GM10248 (cell line): ENCODE data around the gene NCOA3.

Experiments
- CTCF ChIA-PET: fragments of 300-600 bp; sonication (Branson Sonifier 250); formaldehyde crosslinking; extraction: SDS; loops from one replicate; lab custom pipeline; 2021; ENCODE audit warnings: antibody characterized with exemption; lab: Yijun Ruan, JAX
- POLR2A ChIA-PET: fragments of 350-650 bp; sonication (Branson Sonifier 250); formaldehyde crosslinking; extraction: SDS; loops from one replicate; lab custom pipeline; 2020; ENCODE audit warnings: antibody characterized with exemption; lab: Yijun Ruan, JAX
- DNase-seq: peaks from one replicate; pipeline ENCODE4 v3.0.0; 2012; ENCODE audit errors: extremely low spot score
- CTCF ChIP-seq: IDR thresholded peaks from 2 replicates; pipeline ENCODE4 v1.5.1; 2012; ENCODE audit warnings: mild to moderate bottlenecking, low read depth; ENCODE audit errors: extremely low read depth, missing control alignments, control extremely low read depth

The NCOA3 gene

GRCh38 chr20:47631078-47631477, 129.4 kb downstream of the NCOA3 start:
- DNase-seq, result no peak
- ChIA-PET CTCF (interaction anchor here (1.3 to 2.0 kb wide), 2 partner anchors 33 to 247 kb away, joined by 4 to 5 read pairs; no protein-coding TSS in a partner anchor), POLR2A (no interaction called here)
- no peak for TF ChIP-seq CTCF

GRCh38 chr20:47635256-47635655, 133.6 kb downstream of the NCOA3 start:
- CTCF ChIA-PET, result interaction anchor here (1.0 to 1.5 kb wide), 4 partner anchors 15 to 251 kb away, joined by 3 to 4 read pairs (median 3); no protein-coding TSS in a partner anchor
- no peak for TF ChIP-seq CTCF
- POLR2A ChIA-PET, result interaction anchor here (0.5 kb wide), 1 partner anchor 39 kb away, joined by 3 read pairs; no protein-coding TSS in a partner anchor
- no peak for DNase-seq

GRCh38 chr20:47638851-47639250, 137.2 kb downstream of the NCOA3 start:
- no peak for TF ChIP-seq CTCF
- ChIA-PET CTCF (no interaction called here), POLR2A (no interaction called here)
- DNase-seq, result no peak

GRCh38 chr20:47642118-47642517, 140.4 kb downstream of the NCOA3 start:
- DNase-seq, result no peak
- POLR2A ChIA-PET, result no interaction called here
- CTCF ChIA-PET, result interaction anchor here (1.2 kb wide), 1 partner anchor 8 kb away, joined by 4 read pairs; no protein-coding TSS in a partner anchor
- no peak for TF ChIP-seq CTCF

- ChIA-PET CTCF (no interaction called here), POLR2A (no interaction called here)
- TF ChIP-seq CTCF, result no peak
- DNase-seq, result no peak
Measured at GRCh38 chr20:47642624-47643023, 140.9 kb downstream of the NCOA3 start.

GRCh38 chr20:47645632-47646031, 143.9 kb downstream of the NCOA3 start:
- ChIA-PET POLR2A (no interaction called here), CTCF (interaction anchor here (1.0 kb wide), 1 partner anchor 19 kb away, joined by 3 read pairs; no protein-coding TSS in a partner anchor)
- no peak for DNase-seq
- no peak for TF ChIP-seq CTCF

GRCh38 chr20:47647994-47648393, 146.3 kb downstream of the NCOA3 start:
- no peak for TF ChIP-seq CTCF
- ChIA-PET CTCF (interaction anchor here (0.7 to 4.4 kb wide), 2 partner anchors 11 to 15 kb away, joined by 3 to 23 read pairs; no protein-coding TSS in a partner anchor), POLR2A (no interaction called here)
- no peak for DNase-seq
